Neural progenitor cell (in vitro differentiated cells): ENCODE measurements around the gene MTMR4. TPM values are rescaled to one million over a fixed set of nuclear protein-coding genes. Genes with fewer than 3 reads are reported as not detected.

Experiments used
- DNase-seq: peaks from one replicate; pipeline ENCODE4 v3.0.0-alpha.2; 2016; ENCODE audit warnings: low spot score
- H2AFZ ChIP-seq: fragments of 200-600 bp; sonication (generic); replicated peaks from 2 replicates; pipeline ENCODE4 v1.6.1; 2016; ENCODE audit warnings: antibody characterized with exemption
- H3F3A ChIP-seq: fragments of 200-600 bp; sonication (generic); 2 replicates; pipeline ENCODE4 v1.6.1; 2016; ENCODE audit warnings: antibody characterized with exemption, low read depth
- H3K27ac ChIP-seq: fragments of 200-600 bp; sonication (generic); 2 replicates; pipeline ENCODE4 v1.5.1; 2016; ENCODE audit warnings: mild to moderate bottlenecking
- H3K27me3 ChIP-seq: fragments of 200-600 bp; sonication (generic); 2 replicates; pipeline ENCODE4 v1.6.1; 2016; ENCODE audit warnings: mild to moderate bottlenecking, moderate library complexity
- H3K36me3 ChIP-seq: fragments of 200-600 bp; sonication (generic); 2 replicates; pipeline ENCODE4 v1.5.1; 2016
- H3K4me1 ChIP-seq: fragments of 200-600 bp; sonication (generic); 2 replicates; pipeline ENCODE4 v1.6.1; 2016; ENCODE audit warnings: mixed run types
- H3K4me2 ChIP-seq: fragments of 200-600 bp; sonication (generic); 2 replicates; pipeline ENCODE4 v1.6.1; 2016
- H3K4me3 ChIP-seq: fragments of 200-600 bp; sonication (generic); 2 replicates; pipeline ENCODE4 v1.5.1; 2016
- H3K79me2 ChIP-seq: fragments of 200-600 bp; sonication (generic); 2 replicates; pipeline ENCODE4 v1.6.1; 2016; ENCODE audit warnings: low read depth
- H3K9ac ChIP-seq: fragments of 200-600 bp; sonication (generic); 2 replicates; pipeline ENCODE4 v1.6.1; 2016
- H3K9me3 ChIP-seq: fragments of 200-600 bp; sonication (generic); 2 replicates; pipeline ENCODE4 v1.5.1; 2016; ENCODE audit warnings: low read depth
- H4K20me1 ChIP-seq: fragments of 200-600 bp; sonication (generic); 2 replicates; pipeline ENCODE4 v1.6.1; 2016; ENCODE audit warnings: low read depth
- H3K27ac Mint-ChIP-seq: 3 replicates; pipeline ENCODE4 v1.8.0; 2021; ENCODE audit warnings: mixed read lengths
- H3K27me3 Mint-ChIP-seq: 2 replicates; pipeline ENCODE4 v1.8.0; 2022; ENCODE audit warnings: low read depth, mild to moderate bottlenecking, inconsistent platforms, moderate library complexity, mixed read lengths; ENCODE audit not compliant: insufficient read depth
- H3K36me3 Mint-ChIP-seq: 3 replicates; pipeline ENCODE4 v1.8.0; 2021; ENCODE audit warnings: mixed read lengths
- H3K4me1 Mint-ChIP-seq: 3 replicates; pipeline ENCODE4 v1.8.0; 2021; ENCODE audit warnings: mixed read lengths
- H3K4me3 Mint-ChIP-seq: 3 replicates; pipeline ENCODE4 v1.8.0; 2021; ENCODE audit warnings: mild to moderate bottlenecking, moderate library complexity, mixed read lengths
- H3K9me3 Mint-ChIP-seq: 3 replicates; pipeline ENCODE4 v1.8.0; 2020; ENCODE audit warnings: mixed read lengths
- CTCF ChIP-seq: fragments of 200-600 bp; sonication (generic); IDR thresholded peaks from 2 replicates; pipeline ENCODE4 v1.5.1; 2017; ENCODE audit warnings: antibody characterized with exemption, mild to moderate bottlenecking
- EZH2 ChIP-seq: fragments of 200-600 bp; sonication (generic); IDR thresholded peaks from 2 replicates; pipeline ENCODE4 v1.6.1; 2017; ENCODE audit warnings: antibody characterized with exemption, mild to moderate bottlenecking, moderate library complexity
- EZH2phosphoT487 ChIP-seq: fragments of 200-600 bp; sonication (generic); IDR thresholded peaks from 2 replicates; pipeline ENCODE4 v1.6.1; 2017; ENCODE audit warnings: antibody characterized with exemption
- total RNA-seq: library from RNA; depleted of rRNA; stranded (reverse); fragments of >200 nt; gene quantifications from 2 replicates; pipeline ENCODE4 v1.2.3, GENCODE V29; 2015; ENCODE audit warnings: low replicate concordance

The MTMR4 gene
- total RNA-seq, 1 donor from 2014 or later: 34.0 TPM

DNA sequence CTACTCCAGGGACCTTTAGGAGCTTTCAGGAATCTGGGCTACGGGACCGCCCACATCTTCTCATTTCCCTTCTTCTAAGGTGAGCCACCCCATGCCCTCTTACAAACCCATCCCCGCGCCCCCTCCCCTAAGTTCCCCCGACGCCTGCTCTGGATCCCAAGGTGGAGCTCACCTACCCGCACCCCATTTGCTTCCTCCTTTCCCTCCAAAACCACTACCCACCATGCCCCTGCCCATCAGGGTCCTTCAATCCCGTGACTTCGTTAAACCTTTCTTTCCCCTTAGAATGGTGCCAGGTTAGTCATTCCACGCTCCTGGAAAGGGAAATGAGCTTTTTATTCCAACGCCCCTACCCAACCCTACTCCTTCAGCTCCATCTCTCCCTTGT is 326 bp upstream of the MTMR4 start:
- TF ChIP-seq CTCF (no peak), EZH2phosphoT487 (no peak), EZH2 (no peak)
- H3K27ac ChIP-seq: no peak overlapping the region
- H3K9me3 Mint-ChIP-seq: no peaks in the 10 kb centered on the region

GRCh38 chr17:58513267-58513964 is 1.0 kb downstream of the MTMR4 start:
- peak; percentile 27 for DNase-seq

More for the DNA sequence above, 326 bp upstream of the MTMR4 start:
- H3K27me3 ChIP-seq: no peaks in the 10 kb centered on the region
- H3F3A ChIP-seq: peaks cover 36% of the 10 kb centered on the region
- H3K4me3 Mint-ChIP-seq: peak overlapping the region; percentile 83
- H3K27me3 Mint-ChIP-seq: peaks cover 11% of the 10 kb centered on the region
- peaks cover 18% of the 10 kb centered on the region for H4K20me1 ChIP-seq
- DNase-seq: no peak
- no peaks in the 10 kb centered on the region for H3K9me3 ChIP-seq
- H2AFZ ChIP-seq: peak overlapping the region; percentile 69
- peaks cover 23% of the 10 kb centered on the region for H3K36me3 Mint-ChIP-seq
- no peak overlapping the region for H3K27ac Mint-ChIP-seq
- H3K4me2 ChIP-seq: peak overlapping the region; percentile 95
- peaks cover 10% of the 10 kb centered on the region for H3K36me3 ChIP-seq
- H3K4me3 ChIP-seq: peak overlapping the region; percentile 96
- no peak overlapping the region for H3K9ac ChIP-seq
- H3K79me2 ChIP-seq: peaks cover 35% of the 10 kb centered on the region
- H3K4me1 ChIP-seq: peaks cover 21% of the 10 kb centered on the region
- H3K4me1 Mint-ChIP-seq: peaks cover 35% of the 10 kb centered on the region

DNA sequence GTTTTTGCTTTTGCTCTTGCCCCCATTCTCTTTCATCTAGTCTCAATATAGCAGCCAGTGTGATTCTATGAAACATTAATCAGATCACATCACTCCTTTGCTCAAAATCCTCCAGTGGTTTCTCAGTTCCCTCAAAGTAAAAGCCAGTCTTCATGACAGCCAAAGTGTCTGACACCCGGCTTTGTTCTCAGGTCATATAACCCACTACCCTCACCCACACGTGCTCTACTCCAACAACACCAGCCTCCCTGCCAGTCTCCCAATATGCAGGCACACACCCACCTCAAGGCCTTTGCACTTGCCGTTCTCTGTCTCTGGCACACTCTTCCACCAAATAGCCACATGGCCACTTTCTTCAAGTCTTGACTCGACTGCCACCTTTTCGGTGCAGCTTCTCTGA is 4.4 kb downstream of the MTMR4 start:
- Histone ChIP-seq H3K36me3 (peaks cover 10% of the 10 kb centered on the region), H2AFZ (no peak overlapping the region), H3K27ac (no peak overlapping the region), H4K20me1 (peaks cover 18% of the 10 kb centered on the region), H3K9ac (no peak overlapping the region), H3F3A (peaks cover 8% of the 10 kb centered on the region), H3K9me3 (no peaks in the 10 kb centered on the region), H3K4me2 (no peak overlapping the region), H3K27me3 (no peaks in the 10 kb centered on the region), H3K79me2 (peaks cover 22% of the 10 kb centered on the region), H3K4me3 (no peak overlapping the region), H3K4me1 (peaks cover 13% of the 10 kb centered on the region)
- Mint-ChIP-seq H3K36me3 (peaks cover 35% of the 10 kb centered on the region), H3K27ac (no peak overlapping the region), H3K4me3 (no peak overlapping the region), H3K9me3 (no peaks in the 10 kb centered on the region), H3K4me1 (peaks cover 11% of the 10 kb centered on the region), H3K27me3 (peaks cover 6% of the 10 kb centered on the region)
- DNase-seq: no peak
- no peak for TF ChIP-seq CTCF
- TF ChIP-seq EZH2phosphoT487: no peak
- TF ChIP-seq EZH2: no peak

More at GRCh38 chr17:58513267-58513964, 1.0 kb downstream of the MTMR4 start:
- no peaks in the 10 kb centered on the region for H3K9me3 ChIP-seq
- peaks cover 28% of the 10 kb centered on the region for H3F3A ChIP-seq
- H3K36me3 ChIP-seq: peaks cover 10% of the 10 kb centered on the region
- no peaks in the 10 kb centered on the region for H3K27me3 ChIP-seq
- Mint-ChIP-seq H3K4me1 (peaks cover 30% of the 10 kb centered on the region), H3K9me3 (no peaks in the 10 kb centered on the region), H3K36me3 (peaks cover 28% of the 10 kb centered on the region), H3K27ac (no peak overlapping the region), H3K4me3 (peak overlapping the region; percentile 95), H3K27me3 (peaks cover 9% of the 10 kb centered on the region)
- peaks cover 35% of the 10 kb centered on the region for H3K79me2 ChIP-seq
- peak overlapping the region; percentile 96 for H3K4me3 ChIP-seq
- H3K4me2 ChIP-seq: peak overlapping the region; percentile 95
- no peak overlapping the region for H2AFZ ChIP-seq
- TF ChIP-seq EZH2: no peak
- TF ChIP-seq CTCF: peak; percentile 17
- no peak for TF ChIP-seq EZH2phosphoT487
- peaks cover 17% of the 10 kb centered on the region for H3K4me1 ChIP-seq
- H3K9ac ChIP-seq: peak overlapping the region; percentile 59
- H3K27ac ChIP-seq: no peak overlapping the region
- peaks cover 18% of the 10 kb centered on the region for H4K20me1 ChIP-seq
